ENCODE results near the gene TMPRSS11F. TPM values are rescaled to one million over a fixed set of nuclear protein-coding genes. Genes with fewer than 3 reads are reported as not detected.

The TMPRSS11F gene
- total RNA-seq, 1 experiment from 2014 or later = not detected

- no peak for DNase-seq (ENCODE audit: low read depth)
These were observed 51.9 kb downstream of the TMPRSS11F start for GRCh38 chr4:68077737-68078136.

- no peak for DNase-seq (ENCODE audit: low read depth)
These were observed 52.4 kb downstream of the TMPRSS11F start for GRCh38 chr4:68077301-68077700.

GRCh38 chr4:68076194-68076593, 53.5 kb downstream of the TMPRSS11F start:
- no peak for DNase-seq (ENCODE audit: low read depth)

GRCh38 chr4:68074397-68074796, 55.3 kb downstream of the TMPRSS11F start:
- peak; percentile 2 for DNase-seq (ENCODE audit: low read depth)

- DNase-seq (ENCODE audit: low read depth) = no peak
These were observed 59.4 kb downstream of the TMPRSS11F start for GRCh38 chr4:68070302-68070701.

GRCh38 chr4:68062501-68062900, 67.2 kb downstream of the TMPRSS11F start:
- no peak for DNase-seq (ENCODE audit: low read depth)

- no peak for DNase-seq (ENCODE audit: low read depth)
These were observed 91.4 kb downstream of the TMPRSS11F start for GRCh38 chr4:68038272-68038671.

- peak; percentile 33 for DNase-seq (ENCODE audit: low read depth)
These were observed 108.5 kb downstream of the TMPRSS11F start for GRCh38 chr4:68021185-68021584.

GRCh38 chr4:68011684-68012083, 118.0 kb downstream of the TMPRSS11F start:
- no peak for DNase-seq (ENCODE audit: low read depth)

Other genes starting within 250 kb of the TMPRSS11F start
- not detected in 2 replicates for gene TMPRSS11D, start 245.9 kb downstream of the TMPRSS11F start, total RNA-seq (2014; rRNA removed; shearing (Covaris generic))
- not detected in 2 replicates for gene TMPRSS11A, start 166.4 kb downstream of the TMPRSS11F start, total RNA-seq (2014; rRNA removed; shearing (Covaris generic))
- gene TMPRSS11B, start 115.8 kb upstream of the TMPRSS11F start, total RNA-seq (2014; rRNA removed; shearing (Covaris generic)) = not detected in 2 replicates
- gene YTHDC1, start 220.2 kb upstream of the TMPRSS11F start, total RNA-seq (2014; rRNA removed; shearing (Covaris generic)) = 20.8 and 34.1 TPM in 2 replicates

Data from M059J (cell line).